HL-60 (cell line): ENCODE data around the gene RASL10A.

Experiments
- DNase-seq, 2 experiments: peaks; one replicate each; pipeline ENCODE4 v3.0.0-alpha.2; 2010 to 2020; ENCODE audit warnings: low read depth in 1 of 2, low spot score in 1 of 2
- H3K27ac ChIP-seq: fragments of 250-450 bp; sonication (Bioruptor Pico); replicated peaks from 2 replicates; pipeline ENCODE4 v1.5.1; 2020; ENCODE audit warnings: mild to moderate bottlenecking, moderate library complexity
- H3K27me3 ChIP-seq: fragments of 250-450 bp; sonication (Bioruptor Pico); 2 replicates; pipeline ENCODE4 v1.5.1; 2021; ENCODE audit warnings: mild to moderate bottlenecking, moderate library complexity; ENCODE audit not compliant: insufficient read depth, poor library complexity, severe bottlenecking
- H3K4me3 ChIP-seq: replicated peaks from 2 replicates; pipeline ENCODE4 v1.5.1; 2011; ENCODE audit warnings: mild to moderate bottlenecking, control low read depth, low read length; ENCODE audit not compliant: insufficient read depth
- GABPA ChIP-seq: IDR thresholded peaks from 2 replicates; pipeline ENCODE4 v1.6.1; 2012; ENCODE audit warnings: low read depth
- POLR2AphosphoS5 ChIP-seq: IDR thresholded peaks from 2 replicates; pipeline ENCODE4 v1.6.1; 2012; ENCODE audit warnings: low read depth
- SPI1 ChIP-seq: IDR thresholded peaks from 2 replicates; pipeline ENCODE4 v1.6.1; 2012; ENCODE audit warnings: low read depth, mild to moderate bottlenecking, borderline replicate concordance
- TF ChIP-seq, protein P1 (sequence below): IDR thresholded peaks from 2 replicates; pipeline ENCODE4 v1.6.1; 2012; ENCODE audit warnings: low read depth; ENCODE audit not compliant: insufficient replicate concordance
- TF ChIP-seq, protein P2 (sequence below): IDR thresholded peaks from one replicate; pipeline ENCODE4 v1.5.1; 2011; ENCODE audit warnings: low read length, control low read depth, inconsistent platforms; ENCODE audit not compliant: insufficient read depth

Gene RASL10A

DNA sequence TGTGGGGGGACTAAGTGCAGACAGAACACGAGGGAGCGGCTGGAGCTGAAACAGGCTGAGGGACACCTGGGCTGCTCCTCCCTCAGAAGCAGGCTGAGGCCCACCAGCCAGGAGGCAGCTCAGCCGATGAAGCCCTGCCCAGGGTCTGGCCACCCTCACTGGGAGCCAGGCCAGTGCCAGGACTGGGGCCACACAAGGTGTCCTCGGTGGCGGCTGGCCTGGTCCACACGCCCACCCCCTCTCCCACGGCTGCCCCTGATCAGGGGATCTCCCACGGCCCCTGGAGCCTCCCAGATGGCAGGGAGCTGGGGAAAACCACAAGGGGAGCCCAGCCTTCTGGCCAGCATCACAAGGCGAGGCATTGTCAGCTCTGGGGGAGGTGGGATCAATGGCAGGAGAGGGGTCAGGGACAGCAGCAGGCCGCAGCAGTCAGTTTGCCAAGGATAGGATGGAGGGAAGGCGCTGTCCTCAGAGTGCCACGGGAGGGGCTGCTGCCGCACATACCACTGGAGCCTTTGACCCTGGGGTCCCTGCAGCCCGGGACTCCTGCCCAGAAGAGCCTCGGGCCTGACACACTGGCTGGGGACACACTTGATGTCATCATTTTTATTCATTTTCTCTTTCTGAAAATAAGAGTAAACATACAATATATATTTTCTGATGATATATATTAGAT, 11.7 kb upstream of the RASL10A start:
- Histone ChIP-seq H3K4me3 (no peak overlapping the region), H3K27me3 (no peaks in the 10 kb centered on the region), H3K27ac (no peak overlapping the region)
- TF ChIP-seq POLR2AphosphoS5: no peak
- no peak for DNase-seq

DNA sequence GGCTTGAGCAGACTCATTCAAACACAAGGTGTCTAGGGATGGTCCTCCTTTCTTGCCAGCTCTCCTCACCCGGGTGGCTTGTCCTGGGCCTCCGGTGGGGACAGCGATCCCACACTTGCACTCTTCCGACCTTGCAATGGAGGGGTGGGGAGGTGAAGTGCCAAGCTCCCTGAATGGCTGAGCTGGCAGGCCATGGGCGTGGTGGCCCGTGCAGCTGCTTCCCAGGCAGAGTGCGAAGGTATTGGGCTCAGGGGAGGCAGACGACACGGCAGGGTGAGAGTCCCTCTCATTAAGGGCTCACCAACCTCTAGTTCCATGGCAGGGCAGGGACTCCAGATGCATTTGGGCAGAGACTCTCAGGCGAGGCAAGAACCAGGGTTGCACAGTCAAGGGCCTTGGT, 11.0 kb upstream of the RASL10A start:
- Histone ChIP-seq H3K27ac (no peak overlapping the region), H3K27me3 (no peaks in the 10 kb centered on the region), H3K4me3 (no peak overlapping the region)
- TF ChIP-seq POLR2AphosphoS5 (no peak), GABPA (no peak), SPI1 (no peak)
- TF ChIP-seq, protein P1, sequence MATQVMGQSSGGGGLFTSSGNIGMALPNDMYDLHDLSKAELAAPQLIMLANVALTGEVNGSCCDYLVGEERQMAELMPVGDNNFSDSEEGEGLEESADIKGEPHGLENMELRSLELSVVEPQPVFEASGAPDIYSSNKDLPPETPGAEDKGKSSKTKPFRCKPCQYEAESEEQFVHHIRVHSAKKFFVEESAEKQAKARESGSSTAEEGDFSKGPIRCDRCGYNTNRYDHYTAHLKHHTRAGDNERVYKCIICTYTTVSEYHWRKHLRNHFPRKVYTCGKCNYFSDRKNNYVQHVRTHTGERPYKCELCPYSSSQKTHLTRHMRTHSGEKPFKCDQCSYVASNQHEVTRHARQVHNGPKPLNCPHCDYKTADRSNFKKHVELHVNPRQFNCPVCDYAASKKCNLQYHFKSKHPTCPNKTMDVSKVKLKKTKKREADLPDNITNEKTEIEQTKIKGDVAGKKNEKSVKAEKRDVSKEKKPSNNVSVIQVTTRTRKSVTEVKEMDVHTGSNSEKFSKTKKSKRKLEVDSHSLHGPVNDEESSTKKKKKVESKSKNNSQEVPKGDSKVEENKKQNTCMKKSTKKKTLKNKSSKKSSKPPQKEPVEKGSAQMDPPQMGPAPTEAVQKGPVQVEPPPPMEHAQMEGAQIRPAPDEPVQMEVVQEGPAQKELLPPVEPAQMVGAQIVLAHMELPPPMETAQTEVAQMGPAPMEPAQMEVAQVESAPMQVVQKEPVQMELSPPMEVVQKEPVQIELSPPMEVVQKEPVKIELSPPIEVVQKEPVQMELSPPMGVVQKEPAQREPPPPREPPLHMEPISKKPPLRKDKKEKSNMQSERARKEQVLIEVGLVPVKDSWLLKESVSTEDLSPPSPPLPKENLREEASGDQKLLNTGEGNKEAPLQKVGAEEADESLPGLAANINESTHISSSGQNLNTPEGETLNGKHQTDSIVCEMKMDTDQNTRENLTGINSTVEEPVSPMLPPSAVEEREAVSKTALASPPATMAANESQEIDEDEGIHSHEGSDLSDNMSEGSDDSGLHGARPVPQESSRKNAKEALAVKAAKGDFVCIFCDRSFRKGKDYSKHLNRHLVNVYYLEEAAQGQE: no peak
- TF ChIP-seq, protein P2, sequence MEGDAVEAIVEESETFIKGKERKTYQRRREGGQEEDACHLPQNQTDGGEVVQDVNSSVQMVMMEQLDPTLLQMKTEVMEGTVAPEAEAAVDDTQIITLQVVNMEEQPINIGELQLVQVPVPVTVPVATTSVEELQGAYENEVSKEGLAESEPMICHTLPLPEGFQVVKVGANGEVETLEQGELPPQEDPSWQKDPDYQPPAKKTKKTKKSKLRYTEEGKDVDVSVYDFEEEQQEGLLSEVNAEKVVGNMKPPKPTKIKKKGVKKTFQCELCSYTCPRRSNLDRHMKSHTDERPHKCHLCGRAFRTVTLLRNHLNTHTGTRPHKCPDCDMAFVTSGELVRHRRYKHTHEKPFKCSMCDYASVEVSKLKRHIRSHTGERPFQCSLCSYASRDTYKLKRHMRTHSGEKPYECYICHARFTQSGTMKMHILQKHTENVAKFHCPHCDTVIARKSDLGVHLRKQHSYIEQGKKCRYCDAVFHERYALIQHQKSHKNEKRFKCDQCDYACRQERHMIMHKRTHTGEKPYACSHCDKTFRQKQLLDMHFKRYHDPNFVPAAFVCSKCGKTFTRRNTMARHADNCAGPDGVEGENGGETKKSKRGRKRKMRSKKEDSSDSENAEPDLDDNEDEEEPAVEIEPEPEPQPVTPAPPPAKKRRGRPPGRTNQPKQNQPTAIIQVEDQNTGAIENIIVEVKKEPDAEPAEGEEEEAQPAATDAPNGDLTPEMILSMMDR: no peak
- no peak for DNase-seq

DNA sequence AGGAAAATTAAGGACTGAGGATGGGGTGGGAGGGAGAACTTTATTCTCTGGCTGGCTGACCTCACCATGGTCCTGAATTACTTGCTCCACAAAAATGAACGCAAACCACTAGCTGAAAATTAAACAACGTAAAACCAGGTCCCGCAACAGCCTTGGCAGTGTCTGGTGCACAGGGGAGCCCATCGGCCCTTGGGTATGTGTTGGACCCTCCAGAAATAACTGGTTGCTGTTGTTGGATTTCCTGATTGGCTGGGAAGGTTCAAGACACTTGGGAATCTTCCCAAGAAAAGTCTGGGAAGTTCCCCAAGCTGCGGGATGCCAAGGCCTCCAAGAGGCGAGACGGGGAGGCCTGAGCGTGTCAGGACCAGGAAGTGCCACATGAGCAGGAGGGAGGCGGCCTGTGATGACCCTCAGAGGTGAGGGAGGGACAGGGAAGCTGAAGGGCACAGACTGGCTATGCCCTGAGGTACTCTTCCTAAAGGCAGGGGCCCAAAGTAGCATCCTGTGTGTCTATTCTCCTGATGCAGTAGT, 10.4 kb upstream of the RASL10A start:
- DNase-seq: no peak
- TF ChIP-seq, protein P2: no peak
- TF ChIP-seq POLR2AphosphoS5 (no peak), SPI1 (no peak), GABPA (no peak)
- no peak overlapping the region for H3K27ac ChIP-seq
- no peaks in the 10 kb centered on the region for H3K27me3 ChIP-seq
- no peak overlapping the region for H3K4me3 ChIP-seq

DNA sequence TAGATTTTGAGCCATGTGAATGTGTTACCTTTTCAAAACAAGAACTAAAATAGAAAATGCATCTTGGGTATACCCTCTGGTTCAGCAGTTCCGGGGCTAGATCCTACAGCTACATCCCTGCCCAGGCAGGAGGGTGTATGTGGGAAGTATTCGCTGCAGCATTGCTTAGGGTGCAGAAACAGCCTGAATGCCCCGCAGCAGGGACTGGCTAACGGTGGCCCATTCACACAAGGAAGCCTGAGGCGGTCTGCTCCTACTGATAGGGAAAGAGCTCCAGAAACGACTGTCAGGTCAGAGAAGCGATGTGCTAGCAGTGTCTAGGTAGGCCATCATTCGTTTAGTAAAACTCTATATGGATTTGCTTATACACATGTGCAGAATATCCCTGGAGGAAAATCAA, 9.9 kb upstream of the RASL10A start:
- Histone ChIP-seq H3K27ac (no peak overlapping the region), H3K4me3 (no peak overlapping the region), H3K27me3 (no peaks in the 10 kb centered on the region)
- no peak for DNase-seq
- TF ChIP-seq SPI1 (no peak), POLR2AphosphoS5 (no peak), GABPA (no peak)
- TF ChIP-seq, protein P2: no peak
- TF ChIP-seq, protein P1: no peak
